Psoas muscle (tissue), 8 donors: Measurements from ENCODE around the gene ZNF717. TPM values are rescaled to one million over a fixed set of nuclear protein-coding genes. Genes with fewer than 3 reads are reported as not detected.

Source experiments
- ATAC-seq, 4 donors: fragments of 200-7000 bp; cut with Tn5 transposase; one replicate each; pipeline ENCODE4 v1.9.1; 2020; ENCODE audit warnings: moderate library complexity in 3 of 4, mild to moderate bottlenecking in 2 of 4
- DNase-seq, 2 donors: peaks; one replicate each; pipeline ENCODE4 v3.0.0-alpha.2; 2020
- H3K27ac ChIP-seq: fragments of 200-600 bp; one replicate; pipeline ENCODE4 v1.8.0; 2022
- H3K27me3 ChIP-seq, 3 donors: fragments of 200-600 bp in 1 of 3; one replicate each; pipeline versions ENCODE4 v1.6.1 to v1.8.0; 2013 to 2022; ENCODE audit warnings: low read length in 2 of 3, mild to moderate bottlenecking in 2 of 3, moderate library complexity in 1 of 3; ENCODE audit not compliant: insufficient read depth in 3 of 3
- H3K36me3 ChIP-seq, 2 donors: fragments of 200-600 bp in 1 of 2; one replicate each; pipeline versions ENCODE4 v1.6.1 to v1.8.0; 2013 to 2022; ENCODE audit warnings: low read depth in 1 of 2, mild to moderate bottlenecking in 1 of 2, moderate library complexity in 1 of 2; ENCODE audit not compliant: insufficient read depth in 1 of 2
- H3K4me1 ChIP-seq: fragments of 200-600 bp; one replicate; pipeline ENCODE4 v1.8.0; 2022
- H3K4me3 ChIP-seq: fragments of 200-600 bp; one replicate; pipeline ENCODE4 v1.8.0; 2022; ENCODE audit warnings: mild to moderate bottlenecking
- H3K9me3 ChIP-seq: fragments of 200-600 bp; one replicate; pipeline ENCODE4 v1.8.0; 2022
- WGBS, 3 donors: extraction: QIAGEN DNeasy Blood & Tissue Kit; methylation state at CpG; one replicate each; pipeline versions ENCODE4 v1.1.6 to v1.1.7; 2013; 5-methylcytosine and 5-hydroxymethylcytosine counted together
- intact Hi-C, 2 donors: fragments of 100-400 bp; cut with DNase I; formaldehyde crosslinking; loops; one replicate each; pipeline versions ENCODE4 v1.11.0 to v1.14.2; 2022
- polyA plus RNA-seq, 3 donors: library from polyadenylated mRNA; stranded (reverse); fragments of 200-250 nt; gene quantifications; one replicate each; pipeline ENCODE4 v1.2.3, GENCODE V29; 2013
- total RNA-seq, 4 donors: library from RNA; stranded (reverse); fragmentation: NEBNext Ultra II Directional in 2 of 4; extraction: Animal tissue kit (Norgen Biotek cat#: 25700) in 2 of 4; gene quantifications; one replicate each; pipeline versions ENCODE4 v1.2.1 to v1.2.4, GENCODE V29; 2021 to 2023
- TF ChIP-seq, protein P1 (sequence below): fragments of 200-600 bp; IDR thresholded peaks from one replicate; pipeline ENCODE4 v1.8.0; 2022; ENCODE audit warnings: antibody characterized with exemption
- donor health status: healthy with polysubstance abuse.
- donor health status: DM: no; HTN: no; CAD: no; lungs with moderate emphysema.
- donor health status: Bipolar disorder and iron deficiency.
- donor health status: healthy.
- donor health status: DM: yes; HTN: yes; CAD: no.
- donor health status: DM: no; HTN: no; CAD: no.
- donor health status: DM: no; HTN: no; CAD: no.
- donor health status: DM: yes; HTN: yes; CAD: no.

Gene ZNF717
- total and polyA plus RNA-seq, 7 donors = 1.1 to 7.3 (median 3.8) TPM

- TF ChIP-seq, protein P1, sequence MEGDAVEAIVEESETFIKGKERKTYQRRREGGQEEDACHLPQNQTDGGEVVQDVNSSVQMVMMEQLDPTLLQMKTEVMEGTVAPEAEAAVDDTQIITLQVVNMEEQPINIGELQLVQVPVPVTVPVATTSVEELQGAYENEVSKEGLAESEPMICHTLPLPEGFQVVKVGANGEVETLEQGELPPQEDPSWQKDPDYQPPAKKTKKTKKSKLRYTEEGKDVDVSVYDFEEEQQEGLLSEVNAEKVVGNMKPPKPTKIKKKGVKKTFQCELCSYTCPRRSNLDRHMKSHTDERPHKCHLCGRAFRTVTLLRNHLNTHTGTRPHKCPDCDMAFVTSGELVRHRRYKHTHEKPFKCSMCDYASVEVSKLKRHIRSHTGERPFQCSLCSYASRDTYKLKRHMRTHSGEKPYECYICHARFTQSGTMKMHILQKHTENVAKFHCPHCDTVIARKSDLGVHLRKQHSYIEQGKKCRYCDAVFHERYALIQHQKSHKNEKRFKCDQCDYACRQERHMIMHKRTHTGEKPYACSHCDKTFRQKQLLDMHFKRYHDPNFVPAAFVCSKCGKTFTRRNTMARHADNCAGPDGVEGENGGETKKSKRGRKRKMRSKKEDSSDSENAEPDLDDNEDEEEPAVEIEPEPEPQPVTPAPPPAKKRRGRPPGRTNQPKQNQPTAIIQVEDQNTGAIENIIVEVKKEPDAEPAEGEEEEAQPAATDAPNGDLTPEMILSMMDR = no peak
- no peak for ATAC-seq
- H3K36me3 ChIP-seq = peaks cover 11 to 35% of the 10 kb centered on the region in 2 donors
- H3K9me3 ChIP-seq = peaks cover 74% of the 10 kb centered on the region
- H3K4me1 ChIP-seq = no peaks in the 10 kb centered on the region
- DNase-seq = no peak
- whole genome bisulfite sequencing, 3 donors = 84 to 88% (median 87%) methylated on average over 7 of the region's 7 CpGs
- intact Hi-C loops = no loop called here
- H3K4me3 ChIP-seq = no peak overlapping the region
- no peak overlapping the region for H3K27ac ChIP-seq
- no peaks in the 10 kb centered on the region for H3K27me3 ChIP-seq
Observed at GRCh38 chr3:75737831-75738493, 47.4 kb downstream of the ZNF717 start.

- intact Hi-C loops = no loop called here
- H3K27ac ChIP-seq = no peak overlapping the region
- no peak overlapping the region for H3K4me3 ChIP-seq
- H3K9me3 ChIP-seq = peaks cover 58% of the 10 kb centered on the region
- no peaks in the 10 kb centered on the region for H3K36me3 ChIP-seq
- TF ChIP-seq, protein P1 = no peak
- no peaks in the 10 kb centered on the region for H3K27me3 ChIP-seq
- DNase-seq (no peak), ATAC-seq (no peak)
- 91 to 95% (median 94%) methylated on average over 2 of the region's 2 CpGs for WGBS, 3 donors
- H3K4me1 ChIP-seq = no peaks in the 10 kb centered on the region
Observed at GRCh38 chr3:75727985-75728384, 57.4 kb downstream of the ZNF717 start.

GRCh38 chr3:75692061-75692460 lies 93.3 kb downstream of the ZNF717 start:
- DNase-seq (no peak), ATAC-seq (no peak)
- 16 to 58% (median 35%) methylated on average over 2 of the region's 2 CpGs for WGBS, 3 donors
- no peaks in the 10 kb centered on the region for H3K9me3 ChIP-seq
- H3K4me1 ChIP-seq = no peaks in the 10 kb centered on the region
- no peak overlapping the region for H3K4me3 ChIP-seq
- no peaks in the 10 kb centered on the region for H3K36me3 ChIP-seq
- intact Hi-C loops = no loop called here
- H3K27ac ChIP-seq = no peak overlapping the region
- no peaks in the 10 kb centered on the region for H3K27me3 ChIP-seq
- TF ChIP-seq, protein P1 = no peak

- Histone ChIP-seq H3K4me1 (no peaks in the 10 kb centered on the region), H3K36me3 (no peaks in the 10 kb centered on the region), H3K27ac (no peak overlapping the region), H3K9me3 (peaks cover 1% of the 10 kb centered on the region), H3K4me3 (no peak overlapping the region), H3K27me3 (no peaks in the 10 kb centered on the region)
- ATAC-seq (no peak), DNase-seq (no peak)
- intact Hi-C loops = no loop called here
- TF ChIP-seq, protein P1 = no peak
- 87 to 90% (median 88%) methylated on average over 9 of the region's 9 CpGs for WGBS, 3 donors
Observed at GRCh38 chr3:75687323-75687722, 98.0 kb downstream of the ZNF717 start.

Other genes starting within 250 kb of the ZNF717 start
- not detected for gene FRG2C, start 121.2 kb downstream of the ZNF717 start, total RNA-seq
- gene FRG2C, start 121.2 kb downstream of the ZNF717 start, polyA plus RNA-seq = not detected